ACHN (cell line): ENCODE results near the gene TRPM3.

Experiments used
- DNase-seq: peaks from one replicate; pipeline ENCODE4 v3.0.0-alpha.2; 2015
- in situ Hi-C: cut with HindIII; loops from 2 replicates; pipeline ENCODE4 v1.10.0; 2017; ENCODE audit warnings: low sequenced_read_pairs, low pct_ligation_motif_present, low pct_unique_long_range_greater_than_20kb

TRPM3 gene

GRCh38 chr9:70549926-70550325 is 571.5 kb downstream of the TRPM3 start:
- DNase-seq: no peak
- in situ Hi-C loops: no loop called here

- DNase-seq: no peak
- in situ Hi-C loops: no loop called here
Observed at GRCh38 chr9:70542311-70542931, 579.0 kb downstream of the TRPM3 start.

GRCh38 chr9:70540016-70540415 is 581.4 kb downstream of the TRPM3 start:
- no peak for DNase-seq

GRCh38 chr9:70539526-70539925 is 581.9 kb downstream of the TRPM3 start:
- DNase-seq: no peak
- in situ Hi-C loops: no loop called here

More at GRCh38 chr9:70540016-70540415, 581.4 kb downstream of the TRPM3 start:
- in situ Hi-C loops: no loop called here

- in situ Hi-C loops: no loop called here
- DNase-seq: no peak
Observed at GRCh38 chr9:70539001-70539400, 582.4 kb downstream of the TRPM3 start.

GRCh38 chr9:70537084-70537483 is 584.3 kb downstream of the TRPM3 start:
- DNase-seq: no peak
- in situ Hi-C loops: no loop called here

- in situ Hi-C loops: no loop called here
- no peak for DNase-seq
Observed at GRCh38 chr9:70535546-70536323, 585.7 kb downstream of the TRPM3 start.

GRCh38 chr9:70534471-70534870 is 587.0 kb downstream of the TRPM3 start:
- DNase-seq: no peak
- in situ Hi-C loops: no loop called here

GRCh38 chr9:70534061-70534460 is 587.4 kb downstream of the TRPM3 start:
- DNase-seq: no peak
- in situ Hi-C loops: no loop called here

GRCh38 chr9:70533492-70533891 is 587.9 kb downstream of the TRPM3 start:
- in situ Hi-C loops: no loop called here

GRCh38 chr9:70532716-70533115 is 588.7 kb downstream of the TRPM3 start:
- DNase-seq: no peak
- in situ Hi-C loops: no loop called here

More at GRCh38 chr9:70533492-70533891, 587.9 kb downstream of the TRPM3 start:
- no peak for DNase-seq

GRCh38 chr9:70531311-70531710 is 590.1 kb downstream of the TRPM3 start:
- no peak for DNase-seq

GRCh38 chr9:70530716-70531115 is 590.7 kb downstream of the TRPM3 start:
- DNase-seq: no peak
- in situ Hi-C loops: no loop called here

More at GRCh38 chr9:70531311-70531710, 590.1 kb downstream of the TRPM3 start:
- in situ Hi-C loops: no loop called here

GRCh38 chr9:70529833-70530232 is 591.6 kb downstream of the TRPM3 start:
- in situ Hi-C loops: no loop called here
- DNase-seq: no peak

- DNase-seq: no peak
- in situ Hi-C loops: no loop called here
Observed at GRCh38 chr9:70529377-70529776, 592.0 kb downstream of the TRPM3 start.

- in situ Hi-C loops: no loop called here
- no peak for DNase-seq
Observed at GRCh38 chr9:70526902-70527301, 594.5 kb downstream of the TRPM3 start.

- DNase-seq: no peak
Observed at GRCh38 chr9:70525519-70525918, 595.9 kb downstream of the TRPM3 start.

GRCh38 chr9:70519912-70520724 is 601.3 kb downstream of the TRPM3 start:
- no peak for DNase-seq
- in situ Hi-C loops: no loop called here

More at GRCh38 chr9:70525519-70525918, 595.9 kb downstream of the TRPM3 start:
- in situ Hi-C loops: no loop called here

GRCh38 chr9:70517926-70518610 is 603.4 kb downstream of the TRPM3 start:
- no peak for DNase-seq
- in situ Hi-C loops: no loop called here
